Activated CD4-positive, alpha-beta T cell treated with anti-CD3 and anti-CD28 coated beads, Interleukin-2, amount 10 ng/mL, durations not matched to agents 24 days and 14 days (primary cell): ENCODE data around the gene SLC9A9. TPM values are rescaled to one million over a fixed set of nuclear protein-coding genes. Genes with fewer than 3 reads are reported as not detected.

Source experiments
- DNase-seq: peaks from one replicate; pipeline ENCODE4 v3.0.0; 2022
- H3K27ac Mint-ChIP-seq: one replicate; pipeline ENCODE4 v1.8.0; 2022; ENCODE audit warnings: mild to moderate bottlenecking, mixed read lengths
- H3K27me3 Mint-ChIP-seq: one replicate; pipeline ENCODE4 v1.8.0; 2022; ENCODE audit warnings: mixed read lengths
- H3K36me3 Mint-ChIP-seq: one replicate; pipeline ENCODE4 v1.8.0; 2022; ENCODE audit warnings: low read depth, mild to moderate bottlenecking, mixed read lengths
- H3K4me1 Mint-ChIP-seq: one replicate; pipeline ENCODE4 v1.8.0; 2021; ENCODE audit warnings: mixed read lengths
- H3K4me3 Mint-ChIP-seq: one replicate; pipeline ENCODE4 v1.8.0; 2022; ENCODE audit warnings: mild to moderate bottlenecking, moderate library complexity, mixed read lengths
- H3K9me3 Mint-ChIP-seq: one replicate; pipeline ENCODE4 v1.8.0; 2021; ENCODE audit warnings: mixed read lengths
- intact Hi-C: fragments of 100-400 bp; cut with micrococcal nuclease; formaldehyde crosslinking; loops from one replicate; pipeline ENCODE4 v1.15.1; 2023
- total RNA-seq: library from RNA; stranded (reverse); gene quantifications from 2 replicates; pipeline ENCODE4 v1.2.3, GENCODE V29; 2022

Gene SLC9A9
- total RNA-seq, 1 donor from 2014 or later = 1.3 TPM

DNA sequence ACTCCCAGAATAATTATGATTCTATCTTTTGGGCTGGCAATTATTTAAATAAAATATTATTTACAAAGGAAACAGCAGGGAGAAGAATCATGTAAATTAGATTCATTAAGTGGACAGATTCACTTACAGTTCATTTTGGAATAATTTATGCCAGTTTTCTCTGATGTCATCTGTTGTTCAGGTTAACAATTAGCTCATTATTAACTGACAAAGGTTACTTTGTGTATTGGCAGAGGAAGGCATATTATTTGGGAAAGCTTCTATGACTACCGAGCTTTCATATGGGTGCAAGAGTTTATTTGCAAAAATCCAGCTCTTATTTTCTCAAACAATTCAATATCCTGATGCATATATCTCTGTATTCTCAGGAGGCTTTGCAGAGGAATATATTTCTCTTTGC, 504.3 kb downstream of the SLC9A9 start:
- intact Hi-C loops = no loop called here
- H3K27ac Mint-ChIP-seq = no peak overlapping the region
- H3K4me1 Mint-ChIP-seq = peaks cover 9% of the 10 kb centered on the region
- H3K36me3 Mint-ChIP-seq = no peaks in the 10 kb centered on the region
- no peaks in the 10 kb centered on the region for H3K27me3 Mint-ChIP-seq
- H3K9me3 Mint-ChIP-seq = peaks cover 11% of the 10 kb centered on the region
- no peak overlapping the region for H3K4me3 Mint-ChIP-seq
- no peak for DNase-seq

DNA sequence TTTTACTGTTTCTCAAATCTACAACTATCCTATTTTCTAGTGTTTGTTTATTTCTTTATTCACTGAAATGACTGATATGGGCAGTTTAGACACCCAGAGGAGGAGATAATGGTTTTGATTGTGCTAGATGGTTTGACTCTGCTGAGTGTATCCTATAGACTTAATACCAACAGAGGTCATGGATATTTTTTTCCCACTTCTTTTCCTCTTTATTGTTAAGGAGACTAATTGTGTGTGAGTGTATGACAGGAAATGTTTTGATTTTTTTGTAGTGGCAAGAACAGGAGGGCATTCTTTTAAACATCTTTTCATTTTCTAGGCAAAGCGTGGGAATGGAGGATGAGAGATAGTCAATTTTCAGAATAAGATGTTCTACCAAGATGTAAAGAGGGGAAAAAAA, 505.2 kb downstream of the SLC9A9 start:
- H3K36me3 Mint-ChIP-seq = no peaks in the 10 kb centered on the region
- DNase-seq = no peak
- H3K27me3 Mint-ChIP-seq = no peaks in the 10 kb centered on the region
- H3K4me1 Mint-ChIP-seq = peaks cover 3% of the 10 kb centered on the region
- H3K4me3 Mint-ChIP-seq = no peak overlapping the region
- H3K27ac Mint-ChIP-seq = no peak overlapping the region
- H3K9me3 Mint-ChIP-seq = peaks cover 11% of the 10 kb centered on the region
- intact Hi-C loops = no loop called here

DNA sequence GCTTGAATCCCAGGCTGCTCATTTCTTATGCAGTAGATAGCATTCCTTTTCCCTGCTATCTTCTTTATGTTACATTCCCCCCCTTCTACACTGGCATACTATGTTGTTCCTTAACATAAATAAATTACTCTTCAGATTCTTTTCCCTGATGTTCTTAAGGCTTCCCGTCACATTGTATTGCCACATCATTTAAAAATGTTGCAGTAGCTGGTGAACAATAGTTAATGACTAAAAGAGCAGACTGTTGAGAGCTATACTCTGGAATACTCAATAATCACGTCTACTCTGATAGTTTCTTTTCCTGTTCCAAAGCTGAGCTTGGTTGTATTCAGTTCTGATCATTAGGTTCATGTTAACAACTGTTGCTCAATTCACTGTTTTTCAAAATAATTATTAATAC, 508.8 kb downstream of the SLC9A9 start:
- H3K4me3 Mint-ChIP-seq = no peak overlapping the region
- H3K9me3 Mint-ChIP-seq = peaks cover 3% of the 10 kb centered on the region
- H3K27ac Mint-ChIP-seq = no peak overlapping the region
- intact Hi-C loops = no loop called here
- H3K36me3 Mint-ChIP-seq = no peaks in the 10 kb centered on the region
- no peak for DNase-seq
- peaks cover under 1% of the 10 kb centered on the region for H3K4me1 Mint-ChIP-seq
- no peaks in the 10 kb centered on the region for H3K27me3 Mint-ChIP-seq

DNA sequence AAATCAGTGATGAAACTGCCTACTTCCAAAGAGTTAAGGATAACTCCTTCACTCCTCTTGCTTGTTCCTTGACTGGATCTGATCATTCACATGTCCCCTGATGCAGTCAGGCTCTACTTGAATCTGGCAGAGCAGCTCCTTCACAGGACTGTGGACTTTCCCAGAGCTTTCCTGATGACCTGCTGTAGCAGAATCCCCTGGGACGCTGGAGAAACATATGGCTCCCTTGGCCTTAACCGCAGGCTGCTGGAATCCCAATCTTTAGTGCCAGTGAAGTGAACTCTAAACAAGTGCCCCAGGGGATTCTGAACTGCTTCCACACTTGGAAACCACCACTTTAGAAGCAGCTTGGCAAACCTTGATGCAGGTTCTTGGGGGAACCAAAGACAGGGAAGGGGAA, 510.9 kb downstream of the SLC9A9 start:
- Mint-ChIP-seq H3K36me3 (no peaks in the 10 kb centered on the region), H3K27me3 (no peaks in the 10 kb centered on the region), H3K4me1 (no peaks in the 10 kb centered on the region), H3K4me3 (no peak overlapping the region), H3K9me3 (peaks cover 4% of the 10 kb centered on the region), H3K27ac (no peak overlapping the region)
- DNase-seq = no peak
- intact Hi-C loops = no loop called here

DNA sequence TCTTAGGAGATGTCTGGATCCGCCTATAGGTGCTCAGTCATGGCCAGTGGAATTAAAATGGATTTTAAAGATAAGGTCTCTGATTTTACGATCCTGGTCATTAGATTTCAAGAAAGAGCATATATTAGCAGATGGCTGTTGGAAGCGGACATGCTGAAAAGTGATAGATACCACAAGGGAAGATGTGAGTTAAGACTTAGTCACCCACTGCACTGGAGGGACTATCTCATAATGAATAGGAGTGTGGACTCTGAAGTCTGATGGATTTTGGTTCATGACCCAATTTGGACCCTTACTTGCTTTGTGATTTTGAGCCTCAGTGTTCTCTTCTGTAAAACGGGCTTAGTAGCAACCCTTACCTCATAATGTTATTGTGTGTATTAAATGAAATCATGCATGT, 514.0 kb downstream of the SLC9A9 start:
- Mint-ChIP-seq H3K27ac (no peak overlapping the region), H3K4me1 (no peaks in the 10 kb centered on the region), H3K36me3 (no peaks in the 10 kb centered on the region), H3K9me3 (peaks cover 4% of the 10 kb centered on the region), H3K27me3 (no peaks in the 10 kb centered on the region), H3K4me3 (no peak overlapping the region)
- intact Hi-C loops = no loop called here
- DNase-seq = no peak

DNA sequence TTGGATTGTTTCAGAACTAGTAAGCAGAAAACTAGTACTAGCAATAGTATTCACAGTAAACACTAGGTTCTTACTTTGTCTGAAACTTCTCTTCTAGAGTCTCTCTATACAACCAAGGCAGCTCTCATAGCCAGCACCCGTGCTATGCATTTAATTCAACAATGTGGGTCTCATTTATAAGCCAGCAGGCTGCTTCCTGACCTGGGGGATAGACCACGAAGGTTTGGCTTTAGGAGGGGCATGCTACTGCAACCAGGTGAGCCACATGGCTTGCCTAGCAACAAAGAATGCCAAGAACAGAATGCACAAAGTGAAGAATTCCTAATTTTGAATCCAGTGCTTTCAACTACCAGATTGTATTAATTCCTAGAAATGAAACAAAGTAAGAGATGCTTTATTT, 514.9 kb downstream of the SLC9A9 start:
- intact Hi-C loops = no loop called here
- H3K9me3 Mint-ChIP-seq = peaks cover 4% of the 10 kb centered on the region
- H3K27me3 Mint-ChIP-seq = no peaks in the 10 kb centered on the region
- no peaks in the 10 kb centered on the region for H3K4me1 Mint-ChIP-seq
- no peaks in the 10 kb centered on the region for H3K36me3 Mint-ChIP-seq
- H3K27ac Mint-ChIP-seq = no peak overlapping the region
- DNase-seq = no peak
- no peak overlapping the region for H3K4me3 Mint-ChIP-seq

DNA sequence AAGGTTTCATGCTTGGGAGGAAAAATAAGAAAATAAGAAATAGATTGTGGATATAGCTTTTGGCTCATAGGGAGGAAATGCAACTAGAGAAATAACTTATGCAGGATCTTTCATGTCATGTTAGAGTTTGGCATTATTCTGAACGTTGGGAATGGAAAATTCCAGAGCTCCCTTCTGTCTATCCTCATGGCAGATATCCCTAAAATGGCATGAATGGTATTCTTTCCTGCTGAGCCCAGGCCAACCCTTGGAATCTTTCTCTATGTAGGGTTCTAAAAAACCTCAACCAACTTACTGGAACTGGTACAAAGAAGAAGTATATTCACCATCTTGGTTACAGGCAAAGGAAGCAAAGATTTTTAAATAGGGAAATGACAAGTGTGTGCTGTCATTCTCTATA, 516.2 kb downstream of the SLC9A9 start:
- Mint-ChIP-seq H3K9me3 (peaks cover 4% of the 10 kb centered on the region), H3K4me3 (no peak overlapping the region), H3K27me3 (no peaks in the 10 kb centered on the region), H3K27ac (no peak overlapping the region), H3K36me3 (no peaks in the 10 kb centered on the region), H3K4me1 (no peaks in the 10 kb centered on the region)
- DNase-seq = no peak
- intact Hi-C loops = no loop called here

DNA sequence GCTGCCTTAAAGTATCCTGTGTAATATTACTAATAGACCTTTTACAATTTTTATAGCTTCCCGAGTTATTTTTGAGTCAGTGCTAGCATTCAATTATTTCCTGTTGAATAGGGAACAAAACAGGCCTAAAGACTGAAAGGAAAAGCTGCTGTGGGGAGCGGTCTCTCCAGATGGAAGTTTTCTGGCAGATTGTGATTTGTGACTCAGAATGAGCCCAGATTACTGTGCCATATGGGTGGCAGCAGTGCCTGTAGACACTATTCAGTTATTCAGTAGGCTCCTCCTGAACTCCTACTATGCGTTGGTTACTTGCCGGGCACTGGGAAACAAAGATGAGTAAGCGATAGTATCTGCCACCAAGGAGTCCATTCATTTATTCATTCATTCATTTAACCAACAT, 516.9 kb downstream of the SLC9A9 start:
- Mint-ChIP-seq H3K9me3 (peaks cover 4% of the 10 kb centered on the region), H3K4me3 (no peak overlapping the region), H3K36me3 (no peaks in the 10 kb centered on the region), H3K27ac (no peak overlapping the region), H3K27me3 (no peaks in the 10 kb centered on the region), H3K4me1 (no peaks in the 10 kb centered on the region)
- intact Hi-C loops = no loop called here
- DNase-seq = no peak

DNA sequence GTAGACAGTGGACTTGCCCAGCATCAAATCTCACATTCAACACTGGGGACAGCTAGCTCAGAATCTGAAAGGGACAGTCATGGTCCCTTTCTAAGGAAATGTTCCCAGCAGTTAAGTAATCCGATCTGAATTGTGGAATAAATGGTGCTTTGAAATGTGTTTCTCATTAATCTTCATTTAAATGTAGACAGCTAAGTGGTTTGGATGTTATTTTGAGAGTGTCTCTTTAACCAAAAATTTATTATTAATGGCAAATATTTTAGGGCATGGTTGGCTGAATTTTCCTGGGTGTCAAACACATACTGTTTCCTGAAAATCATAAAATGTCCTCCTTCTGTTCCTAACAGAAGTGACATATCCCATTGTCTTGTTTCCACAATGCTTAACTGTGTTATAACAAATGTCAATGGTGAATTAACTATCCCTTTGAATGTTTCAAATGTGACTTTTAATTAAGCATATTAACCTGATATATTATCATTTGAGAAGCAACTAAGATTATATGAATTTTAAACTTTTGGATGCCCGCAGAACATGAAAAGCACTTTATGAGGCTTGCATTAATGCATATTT, 517.9 kb downstream of the SLC9A9 start:
- H3K27me3 Mint-ChIP-seq = no peaks in the 10 kb centered on the region
- intact Hi-C loops = no loop called here
- DNase-seq = no peak
- H3K27ac Mint-ChIP-seq = no peak overlapping the region
- H3K4me3 Mint-ChIP-seq = no peak overlapping the region
- H3K9me3 Mint-ChIP-seq = peaks cover 4% of the 10 kb centered on the region
- H3K36me3 Mint-ChIP-seq = no peaks in the 10 kb centered on the region
- H3K4me1 Mint-ChIP-seq = no peaks in the 10 kb centered on the region

DNA sequence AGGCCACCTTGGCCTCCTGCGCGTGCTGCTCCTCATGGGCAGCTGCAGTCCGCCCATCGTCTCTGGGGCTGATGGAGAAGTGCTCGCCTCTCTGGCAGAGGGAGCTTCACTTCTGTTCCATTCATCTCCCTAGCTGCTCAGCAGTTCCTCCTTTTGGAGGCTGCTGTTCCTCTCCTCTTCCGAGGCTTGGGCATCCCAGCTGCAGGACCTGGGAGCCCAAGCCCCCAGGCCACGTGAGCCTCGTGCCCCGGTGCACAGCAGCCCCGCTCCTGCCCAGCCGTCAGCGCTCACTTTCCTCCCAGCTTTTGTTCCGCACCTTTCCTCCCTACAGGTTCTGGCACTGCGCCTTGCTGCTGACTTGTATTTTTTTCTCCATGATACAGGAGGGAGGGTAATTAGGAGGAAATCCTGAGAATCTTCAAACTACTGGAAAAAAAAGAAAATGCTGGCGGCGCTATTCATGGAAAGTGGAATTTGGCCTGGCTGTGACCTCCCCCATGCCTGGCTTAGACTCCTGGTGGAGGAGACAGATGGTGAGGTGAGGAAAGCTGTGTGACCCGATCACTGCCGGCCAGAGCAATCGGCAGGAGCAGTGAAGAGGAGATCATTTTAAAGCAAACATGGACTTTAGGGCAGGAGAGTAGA, 518.6 kb downstream of the SLC9A9 start:
- intact Hi-C loops = no loop called here
- DNase-seq = no peak
- Mint-ChIP-seq H3K4me3 (no peak overlapping the region), H3K27ac (no peak overlapping the region), H3K27me3 (no peaks in the 10 kb centered on the region), H3K36me3 (no peaks in the 10 kb centered on the region), H3K9me3 (peaks cover 4% of the 10 kb centered on the region), H3K4me1 (no peaks in the 10 kb centered on the region)

DNA sequence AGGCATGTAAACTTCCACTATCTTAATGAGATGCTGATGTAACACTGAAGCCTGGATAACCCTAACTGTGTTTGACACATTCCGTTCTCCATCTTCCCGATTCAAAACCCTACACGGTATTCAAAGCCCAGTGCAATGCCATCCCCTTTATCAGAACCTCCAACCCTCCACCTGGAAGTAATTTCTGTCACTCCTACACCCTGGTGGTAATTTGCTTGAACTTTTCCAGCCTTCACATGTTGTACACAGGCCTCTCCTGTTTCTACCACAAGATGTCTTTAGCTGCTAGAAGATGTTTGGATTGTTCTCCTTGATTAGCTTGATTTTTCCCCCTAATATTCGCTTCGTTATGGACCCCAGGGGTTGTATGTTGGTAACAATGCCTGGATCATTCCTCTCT, 519.8 kb downstream of the SLC9A9 start:
- intact Hi-C loops = no loop called here
- Mint-ChIP-seq H3K27ac (no peak overlapping the region), H3K4me3 (no peak overlapping the region), H3K27me3 (no peaks in the 10 kb centered on the region), H3K36me3 (no peaks in the 10 kb centered on the region), H3K4me1 (no peaks in the 10 kb centered on the region), H3K9me3 (no peaks in the 10 kb centered on the region)
- no peak for DNase-seq

DNA sequence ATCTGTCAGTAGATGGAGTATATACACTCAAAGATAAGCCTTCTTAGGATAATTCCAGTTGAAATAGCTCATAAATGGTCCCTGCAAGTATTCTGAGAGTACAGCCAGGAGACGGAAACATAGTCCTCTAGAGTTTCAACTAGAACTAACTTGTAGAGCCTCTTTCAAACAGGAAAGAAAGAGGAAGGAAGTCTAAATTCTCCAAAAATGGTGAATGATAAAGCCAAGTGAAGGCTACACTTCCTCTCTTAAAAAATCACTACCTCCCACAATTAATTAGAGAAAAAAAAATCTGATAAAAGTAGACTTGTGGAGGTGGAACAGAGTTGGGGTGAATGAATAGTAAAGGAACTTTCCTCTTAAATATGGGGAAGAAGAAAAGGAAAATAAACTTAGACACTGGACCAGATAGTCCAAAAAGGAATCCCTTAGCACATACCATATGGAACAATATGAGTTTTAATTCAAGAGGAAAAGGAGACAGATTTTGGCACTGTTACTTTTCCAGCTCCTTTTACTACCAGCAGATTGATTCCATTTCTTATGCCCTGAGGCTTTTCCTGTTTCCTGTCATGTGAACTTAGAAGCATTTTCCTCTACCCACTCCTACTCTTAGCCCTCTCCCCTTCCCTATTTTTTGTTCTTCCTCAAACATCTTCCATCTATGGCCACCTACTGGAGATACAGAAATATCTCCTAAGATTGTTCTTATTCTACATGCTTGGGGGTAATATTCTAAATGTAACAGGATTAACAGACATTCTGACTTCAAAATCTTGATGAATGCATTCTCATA, 521.1 kb downstream of the SLC9A9 start:
- Mint-ChIP-seq H3K27me3 (no peaks in the 10 kb centered on the region), H3K4me1 (no peaks in the 10 kb centered on the region), H3K36me3 (no peaks in the 10 kb centered on the region), H3K27ac (no peak overlapping the region), H3K9me3 (no peaks in the 10 kb centered on the region), H3K4me3 (no peak overlapping the region)
- intact Hi-C loops = no loop called here
- no peak for DNase-seq

DNA sequence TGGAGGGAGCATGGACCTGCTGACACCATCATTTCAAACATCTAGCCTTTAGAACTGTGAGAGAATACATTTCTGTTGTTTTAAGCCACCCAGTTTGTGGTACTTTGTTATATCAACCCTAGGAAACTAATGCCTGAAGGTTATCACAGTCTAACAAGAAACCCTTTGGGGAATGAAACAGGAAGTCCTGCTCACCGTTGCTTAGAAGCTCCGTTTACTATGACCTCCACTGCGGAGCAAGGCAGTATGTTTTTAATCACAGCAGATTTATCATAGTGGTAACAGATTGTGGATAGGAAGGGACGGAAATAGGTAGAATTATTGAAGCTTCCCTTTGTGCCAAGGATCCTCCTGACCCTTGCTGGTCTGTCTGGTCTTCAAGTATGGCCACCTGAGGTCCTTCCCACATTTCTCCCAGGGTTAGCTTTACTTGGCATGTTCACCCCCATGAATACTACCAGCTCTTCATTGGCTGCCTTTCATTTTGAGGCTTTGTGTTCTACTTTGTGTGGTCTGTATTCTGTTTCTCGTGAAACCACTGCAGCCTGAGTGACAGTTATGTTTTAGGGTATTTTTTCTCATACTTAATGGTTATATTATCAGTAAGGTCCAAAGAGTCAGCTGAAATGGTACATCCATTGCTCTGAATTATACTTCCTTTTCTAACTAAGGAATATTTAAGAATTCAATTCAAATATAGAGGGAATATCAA, 527.1 kb downstream of the SLC9A9 start:
- Mint-ChIP-seq H3K4me1 (no peaks in the 10 kb centered on the region), H3K27ac (no peak overlapping the region), H3K27me3 (no peaks in the 10 kb centered on the region), H3K4me3 (no peak overlapping the region), H3K36me3 (no peaks in the 10 kb centered on the region), H3K9me3 (no peaks in the 10 kb centered on the region)
- intact Hi-C loops = no loop called here
- DNase-seq = no peak

DNA sequence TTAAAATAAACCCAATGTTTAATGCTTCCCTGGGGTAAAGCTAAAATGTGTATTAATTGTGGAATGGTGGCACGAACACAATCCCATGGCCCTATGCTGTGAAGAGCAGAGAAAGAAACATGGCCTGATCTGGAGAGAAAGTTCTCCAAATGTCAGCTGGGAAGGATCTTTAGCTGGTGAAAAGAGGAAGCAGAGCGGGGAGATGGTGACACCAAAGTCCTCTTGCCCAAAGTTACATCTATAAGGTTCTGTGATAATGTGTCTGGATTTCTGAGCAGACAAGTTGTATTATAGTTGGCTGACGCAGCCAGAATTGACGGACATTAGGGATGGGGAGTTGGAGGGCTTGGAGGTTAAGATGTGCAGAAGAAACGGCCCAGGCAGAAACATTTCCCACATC, 532.5 kb downstream of the SLC9A9 start:
- H3K36me3 Mint-ChIP-seq = no peaks in the 10 kb centered on the region
- H3K4me1 Mint-ChIP-seq = no peaks in the 10 kb centered on the region
- intact Hi-C loops = no loop called here
- no peaks in the 10 kb centered on the region for H3K9me3 Mint-ChIP-seq
- no peak overlapping the region for H3K27ac Mint-ChIP-seq
- H3K4me3 Mint-ChIP-seq = no peak overlapping the region
- no peaks in the 10 kb centered on the region for H3K27me3 Mint-ChIP-seq
- no peak for DNase-seq
